COLO829 (cell line): ENCODE results near the gene DLX1.
"Not testable (repeated sequence)": the region's sequence is repeated elsewhere in the genome, so short reads cannot be mapped to it uniquely, and the experiment has no call there.

Source experiments
- DNase-seq: peaks from one replicate; pipeline ENCODE4 v3.0.0; 2012; ENCODE audit warnings: low spot score

DLX1 gene

GRCh38 chr2:172085460-172086159 lies at the start of gene DLX1:
DLX1 (plus strand) TSS chr2:172085507; CDS start chr2:172085678, 171 bp downstream.
- no peak for DNase-seq

GRCh38 chr2:172038121-172038520 lies 47.2 kb upstream of the DLX1 start:
- no peak for DNase-seq

GRCh38 chr2:172038604-172039003 lies 46.7 kb upstream of the DLX1 start:
- peak; percentile 74 for DNase-seq

- DNase-seq = peak; percentile 28
Measured at GRCh38 chr2:172039011-172039704, 46.1 kb upstream of the DLX1 start.

- no peak for DNase-seq
Measured at GRCh38 chr2:172040311-172040710, 45.0 kb upstream of the DLX1 start.

- peak; percentile 33 for DNase-seq
Measured at GRCh38 chr2:172046080-172046678, 39.1 kb upstream of the DLX1 start.

- no peak for DNase-seq
Measured at GRCh38 chr2:172046866-172047565, 38.3 kb upstream of the DLX1 start.

GRCh38 chr2:172047566-172048507 lies 37.5 kb upstream of the DLX1 start:
- no peak for DNase-seq

- DNase-seq = no peak
Measured at GRCh38 chr2:172048508-172049503, 36.5 kb upstream of the DLX1 start.

- DNase-seq = no peak
Measured at GRCh38 chr2:172049567-172050120, 35.7 kb upstream of the DLX1 start.

GRCh38 chr2:172050479-172051125 lies 34.7 kb upstream of the DLX1 start:
- no peak for DNase-seq

- peak; percentile 88 for DNase-seq
Measured at GRCh38 chr2:172052000-172052983, 33.0 kb upstream of the DLX1 start.

GRCh38 chr2:172053486-172053885 lies 31.8 kb upstream of the DLX1 start:
- DNase-seq = no peak

GRCh38 chr2:172056293-172056692 lies 29.0 kb upstream of the DLX1 start:
- no peak for DNase-seq

- no peak for DNase-seq
Measured at GRCh38 chr2:172058660-172059059, 26.6 kb upstream of the DLX1 start.

- not testable (repeated sequence) for DNase-seq
Measured at GRCh38 chr2:172060118-172060517, 25.2 kb upstream of the DLX1 start.

- peak; percentile 28 for DNase-seq
Measured at GRCh38 chr2:172062402-172063004, 22.8 kb upstream of the DLX1 start.

- no peak for DNase-seq
Measured at GRCh38 chr2:172063446-172063845, 21.9 kb upstream of the DLX1 start.
